Stomach smooth muscle (tissue), 2 donors: ENCODE measurements around the gene CPTP.

Experiments
- H3K27ac ChIP-seq: one replicate; pipeline ENCODE4 v1.7.0; 2013; ENCODE audit warnings: mild to moderate bottlenecking, low read length, inconsistent platforms
- H3K27me3 ChIP-seq, 2 donors: one replicate each; pipeline ENCODE4 v1.7.0; 2013; ENCODE audit warnings: low read length in 2 of 2; ENCODE audit not compliant: insufficient read depth in 2 of 2, control insufficient read depth in 1 of 2
- H3K36me3 ChIP-seq, 2 donors: one replicate each; pipeline ENCODE4 v1.7.0; 2013; ENCODE audit warnings: low read length in 2 of 2; ENCODE audit not compliant: control insufficient read depth in 2 of 2, insufficient read depth in 2 of 2
- H3K4me1 ChIP-seq: one replicate; pipeline ENCODE4 v1.7.0; 2013; ENCODE audit warnings: low read length; ENCODE audit not compliant: control insufficient read depth, insufficient read depth
- H3K4me3 ChIP-seq, 2 donors: one replicate each; pipeline ENCODE4 v1.7.0; 2013; ENCODE audit warnings: low read length in 2 of 2
- H3K9ac ChIP-seq, 2 donors: one replicate each; pipeline ENCODE4 v1.7.0; 2013; ENCODE audit warnings: low read length in 2 of 2, mild to moderate bottlenecking in 1 of 2
- H3K9me3 ChIP-seq, 2 donors: one replicate each; pipeline ENCODE4 v1.7.0; 2013; ENCODE audit warnings: low read length in 2 of 2; ENCODE audit not compliant: control insufficient read depth in 2 of 2
- donor health status: healthy.
- donor health status: Pancreatic carcinoma.

The CPTP gene

GRCh38 chr1:1324084-1324523 is 498 bp upstream of the CPTP start:
- Histone ChIP-seq H3K9ac (peak overlapping the region; percentile 62 to 79), H3K27ac (peak overlapping the region; percentile 62), H3K9me3 (no peaks in the 10 kb centered on the region), H3K27me3 (no peaks in the 10 kb centered on the region), H3K4me3 (peak overlapping the region; percentile 81 to 83), H3K4me1 (peaks cover 55% of the 10 kb centered on the region), H3K36me3 (peaks cover 9 to 19% of the 10 kb centered on the region in 2 donors)

DNA sequence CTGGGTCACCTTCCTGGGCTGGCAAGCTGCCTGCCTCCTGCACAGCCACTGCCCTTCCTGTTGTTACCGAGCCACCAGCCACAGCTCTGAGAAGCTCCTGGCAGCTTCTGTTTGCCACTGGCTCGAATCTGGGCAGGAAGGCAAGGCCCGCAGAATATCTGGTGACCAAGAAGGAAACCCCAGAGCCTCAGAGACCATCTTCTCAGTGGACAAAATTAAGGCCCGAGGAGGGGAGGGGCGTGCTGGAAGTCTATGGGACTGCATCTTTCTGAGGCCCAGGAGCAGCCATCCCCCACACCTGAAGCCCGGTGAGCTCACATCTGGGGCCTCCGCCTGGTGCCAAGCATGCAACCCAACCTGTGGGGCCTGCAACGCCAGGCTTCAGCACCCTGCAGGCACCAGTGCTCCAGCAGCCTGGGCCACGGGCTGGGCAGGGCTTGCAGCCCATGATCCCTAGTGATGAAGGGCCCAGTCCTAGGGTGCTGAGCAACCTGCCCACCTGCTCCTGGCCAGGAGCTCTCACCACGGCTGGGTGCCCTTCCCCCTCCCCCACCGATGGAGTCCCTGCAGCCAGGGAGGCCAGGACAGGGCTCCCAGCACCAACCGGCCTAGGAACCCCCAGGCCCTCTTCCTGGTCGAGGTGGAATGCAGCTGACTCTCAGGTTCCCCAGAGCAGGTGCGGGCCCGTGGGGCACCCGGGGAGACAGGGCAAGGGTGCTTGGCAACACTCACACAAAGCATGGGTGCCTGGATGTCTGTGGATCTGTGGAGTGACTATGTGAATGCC is 879 bp downstream of the CPTP start:
- H3K4me3 ChIP-seq, result peak overlapping the region; percentile 68 to 83
- H3K9me3 ChIP-seq, result no peaks in the 10 kb centered on the region
- peaks cover 6 to 12% of the 10 kb centered on the region in 2 donors for H3K36me3 ChIP-seq
- H3K27ac ChIP-seq, result peak overlapping the region; percentile 55
- peak overlapping the region; percentile 83 to 84 for H3K9ac ChIP-seq
- peaks cover 47% of the 10 kb centered on the region for H3K4me1 ChIP-seq
- H3K27me3 ChIP-seq, result no peaks in the 10 kb centered on the region

- H3K36me3 ChIP-seq, result peaks cover 6 to 12% of the 10 kb centered on the region in 2 donors
- no peaks in the 10 kb centered on the region for H3K27me3 ChIP-seq
- H3K27ac ChIP-seq, result no peak overlapping the region
- no peaks in the 10 kb centered on the region for H3K9me3 ChIP-seq
- H3K9ac ChIP-seq, result peak overlapping the region in 1 of 2 donors; percentile 28
- peaks cover 40% of the 10 kb centered on the region for H3K4me1 ChIP-seq
- H3K4me3 ChIP-seq, result peak overlapping the region in 1 of 2 donors; percentile 83
These were observed 1.5 kb downstream of the CPTP start for GRCh38 chr1:1326075-1326605.

- Histone ChIP-seq H3K36me3 (peaks cover 6 to 12% of the 10 kb centered on the region in 2 donors), H3K4me3 (no peak overlapping the region), H3K9ac (no peak overlapping the region), H3K27ac (no peak overlapping the region), H3K27me3 (no peaks in the 10 kb centered on the region), H3K4me1 (peaks cover 32% of the 10 kb centered on the region), H3K9me3 (no peaks in the 10 kb centered on the region)
These were observed 2.7 kb downstream of the CPTP start for GRCh38 chr1:1327291-1327690.

DNA sequence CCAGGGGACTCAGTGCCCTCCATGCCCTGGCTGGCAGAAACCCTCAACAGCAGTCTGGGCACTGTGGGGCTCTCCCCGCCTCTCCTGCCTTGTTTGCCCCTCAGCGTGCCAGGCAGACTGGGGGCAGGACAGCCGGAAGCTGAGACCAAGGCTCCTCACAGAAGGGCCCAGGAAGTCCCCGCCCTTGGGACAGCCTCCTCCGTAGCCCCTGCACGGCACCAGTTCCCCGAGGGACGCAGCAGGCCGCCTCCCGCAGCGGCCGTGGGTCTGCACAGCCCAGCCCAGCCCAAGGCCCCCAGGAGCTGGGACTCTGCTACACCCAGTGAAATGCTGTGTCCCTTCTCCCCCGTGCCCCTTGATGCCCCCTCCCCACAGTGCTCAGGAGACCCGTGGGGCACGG is 3.7 kb downstream of the CPTP start:
- peaks cover 6 to 12% of the 10 kb centered on the region in 2 donors for H3K36me3 ChIP-seq

DNA sequence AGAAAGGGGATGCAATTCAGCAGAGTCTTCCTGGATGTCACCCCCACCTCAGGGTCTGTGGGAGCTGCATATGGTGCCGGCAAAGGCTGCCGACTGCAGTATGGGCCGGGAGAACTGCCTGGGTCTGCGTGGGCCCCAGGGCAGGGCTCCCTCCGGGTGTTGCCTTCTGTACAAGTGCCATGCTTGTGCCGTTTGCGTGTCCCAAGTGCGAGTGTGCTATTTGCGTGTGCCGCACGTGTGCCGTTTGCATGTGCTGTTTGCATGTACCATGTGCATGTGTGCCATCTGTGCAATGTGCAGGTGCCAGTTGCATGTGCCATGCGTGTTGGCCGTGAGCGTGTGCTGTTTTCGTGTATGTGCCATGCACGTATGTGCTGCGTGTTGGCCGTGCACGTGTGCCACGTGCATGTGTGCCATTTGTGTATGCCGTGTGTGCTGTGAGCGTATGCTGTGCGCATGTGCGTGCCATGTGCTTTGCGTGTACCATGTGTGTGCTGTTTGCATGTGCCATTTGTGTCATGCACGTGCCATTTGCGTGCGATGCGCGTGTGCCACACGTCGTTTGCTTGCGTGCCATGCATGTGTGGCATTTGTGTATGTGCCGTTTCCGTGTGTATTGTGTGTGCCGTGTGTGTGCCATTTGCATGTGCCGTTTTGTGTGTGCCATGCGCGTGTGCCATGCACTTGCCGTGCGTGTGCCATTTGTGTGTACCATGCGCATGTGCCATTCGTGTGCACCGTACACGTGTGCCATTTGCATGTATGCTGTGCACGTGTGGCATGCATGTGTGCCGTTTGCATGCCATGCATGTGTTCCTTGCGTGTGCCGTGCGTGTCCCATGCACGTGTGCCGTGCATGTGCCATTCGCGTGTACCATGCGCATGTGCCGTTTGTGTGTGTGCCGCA is 5.0 kb downstream of the CPTP start:
- no peak overlapping the region for H3K9ac ChIP-seq
- H3K4me3 ChIP-seq, result no peak overlapping the region

More for the DNA sequence above, 3.7 kb downstream of the CPTP start:
- Histone ChIP-seq H3K9ac (no peak overlapping the region), H3K4me3 (no peak overlapping the region), H3K4me1 (peaks cover 26% of the 10 kb centered on the region), H3K27me3 (no peaks in the 10 kb centered on the region), H3K27ac (no peak overlapping the region), H3K9me3 (no peaks in the 10 kb centered on the region)

GRCh38 chr1:1330366-1331067 is 5.9 kb downstream of the CPTP start:
- H3K9me3 ChIP-seq, result no peaks in the 10 kb centered on the region
- H3K27ac ChIP-seq, result no peak overlapping the region
- H3K36me3 ChIP-seq, result peaks cover 6 to 12% of the 10 kb centered on the region in 2 donors
- peaks cover 14% of the 10 kb centered on the region for H3K4me1 ChIP-seq
- H3K27me3 ChIP-seq, result no peaks in the 10 kb centered on the region
- no peak overlapping the region for H3K9ac ChIP-seq
- no peak overlapping the region for H3K4me3 ChIP-seq

More for the DNA sequence above, 5.0 kb downstream of the CPTP start:
- Histone ChIP-seq H3K4me1 (peaks cover 21% of the 10 kb centered on the region), H3K27me3 (no peaks in the 10 kb centered on the region), H3K27ac (no peak overlapping the region), H3K36me3 (peaks cover 6 to 12% of the 10 kb centered on the region in 2 donors), H3K9me3 (no peaks in the 10 kb centered on the region)

DNA sequence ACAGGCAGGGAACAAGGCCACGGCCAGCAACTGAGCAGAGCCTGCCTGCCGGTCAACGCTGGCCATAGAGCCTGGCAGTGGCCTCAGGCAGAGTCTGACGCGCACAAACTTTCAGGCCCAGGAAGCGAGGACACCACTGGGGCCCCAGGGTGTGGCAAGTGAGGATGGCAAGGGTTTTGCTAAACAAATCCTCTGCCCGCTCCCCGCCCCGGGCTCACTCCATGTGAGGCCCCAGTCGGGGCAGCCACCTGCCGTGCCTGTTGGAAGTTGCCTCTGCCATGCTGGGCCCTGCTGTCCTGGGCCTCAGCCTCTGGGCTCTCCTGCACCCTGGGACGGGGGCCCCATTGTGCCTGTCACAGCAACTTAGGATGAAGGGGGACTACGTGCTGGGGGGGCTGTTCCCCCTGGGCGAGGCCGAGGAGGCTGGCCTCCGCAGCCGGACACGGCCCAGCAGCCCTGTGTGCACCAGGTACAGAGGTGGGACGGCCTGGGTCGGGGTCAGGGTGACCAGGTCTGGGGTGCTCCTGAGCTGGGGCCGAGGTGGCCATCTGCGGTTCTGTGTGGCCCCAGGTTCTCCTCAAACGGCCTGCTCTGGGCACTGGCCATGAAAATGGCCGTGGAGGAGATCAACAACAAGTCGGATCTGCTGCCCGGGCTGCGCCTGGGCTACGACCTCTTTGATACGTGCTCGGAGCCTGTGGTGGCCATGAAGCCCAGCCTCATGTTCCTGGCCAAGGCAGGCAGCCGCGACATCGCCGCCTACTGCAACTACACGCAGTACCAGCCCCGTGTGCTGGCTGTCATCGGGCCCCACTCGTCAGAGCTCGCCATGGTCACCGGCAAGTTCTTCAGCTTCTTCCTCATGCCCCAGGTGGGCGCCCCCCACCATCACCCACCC is 6.7 kb downstream of the CPTP start, which contains the start of gene TAS1R3:
Gene TAS1R3 (plus strand): TSS at position 213 of the 898 bp plus-strand sequence. CDS start 66 bp downstream, at position 279.
- Histone ChIP-seq H3K27me3 (no peaks in the 10 kb centered on the region), H3K36me3 (peaks cover 6 to 12% of the 10 kb centered on the region in 2 donors), H3K9me3 (no peaks in the 10 kb centered on the region), H3K4me1 (peaks cover 6% of the 10 kb centered on the region), H3K9ac (no peak within 1 kb of the TSS), H3K27ac (no peak within 1 kb of the TSS), H3K4me3 (no peak within 1 kb of the TSS)

DNA sequence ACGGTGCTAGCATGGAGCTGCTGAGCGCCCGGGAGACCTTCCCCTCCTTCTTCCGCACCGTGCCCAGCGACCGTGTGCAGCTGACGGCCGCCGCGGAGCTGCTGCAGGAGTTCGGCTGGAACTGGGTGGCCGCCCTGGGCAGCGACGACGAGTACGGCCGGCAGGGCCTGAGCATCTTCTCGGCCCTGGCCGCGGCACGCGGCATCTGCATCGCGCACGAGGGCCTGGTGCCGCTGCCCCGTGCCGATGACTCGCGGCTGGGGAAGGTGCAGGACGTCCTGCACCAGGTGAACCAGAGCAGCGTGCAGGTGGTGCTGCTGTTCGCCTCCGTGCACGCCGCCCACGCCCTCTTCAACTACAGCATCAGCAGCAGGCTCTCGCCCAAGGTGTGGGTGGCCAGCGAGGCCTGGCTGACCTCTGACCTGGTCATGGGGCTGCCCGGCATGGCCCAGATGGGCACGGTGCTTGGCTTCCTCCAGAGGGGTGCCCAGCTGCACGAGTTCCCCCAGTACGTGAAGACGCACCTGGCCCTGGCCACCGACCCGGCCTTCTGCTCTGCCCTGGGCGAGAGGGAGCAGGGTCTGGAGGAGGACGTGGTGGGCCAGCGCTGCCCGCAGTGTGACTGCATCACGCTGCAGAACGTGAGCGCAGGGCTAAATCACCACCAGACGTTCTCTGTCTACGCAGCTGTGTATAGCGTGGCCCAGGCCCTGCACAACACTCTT is 7.6 kb downstream of the CPTP start:
- H3K36me3 ChIP-seq, result peaks cover 6 to 10% of the 10 kb centered on the region in 2 donors
- no peak overlapping the region for H3K9ac ChIP-seq
- no peaks in the 10 kb centered on the region for H3K9me3 ChIP-seq
- no peaks in the 10 kb centered on the region for H3K4me1 ChIP-seq
- H3K4me3 ChIP-seq, result no peak overlapping the region
- H3K27ac ChIP-seq, result no peak overlapping the region
- no peaks in the 10 kb centered on the region for H3K27me3 ChIP-seq
